ENCODE data around the gene ATP1A4. TPM values are rescaled to one million over a fixed set of nuclear protein-coding genes. Genes with fewer than 3 reads are reported as not detected.

Gene ATP1A4
- total RNA-seq, 1 donor from 2014 or later, result not detected

DNA sequence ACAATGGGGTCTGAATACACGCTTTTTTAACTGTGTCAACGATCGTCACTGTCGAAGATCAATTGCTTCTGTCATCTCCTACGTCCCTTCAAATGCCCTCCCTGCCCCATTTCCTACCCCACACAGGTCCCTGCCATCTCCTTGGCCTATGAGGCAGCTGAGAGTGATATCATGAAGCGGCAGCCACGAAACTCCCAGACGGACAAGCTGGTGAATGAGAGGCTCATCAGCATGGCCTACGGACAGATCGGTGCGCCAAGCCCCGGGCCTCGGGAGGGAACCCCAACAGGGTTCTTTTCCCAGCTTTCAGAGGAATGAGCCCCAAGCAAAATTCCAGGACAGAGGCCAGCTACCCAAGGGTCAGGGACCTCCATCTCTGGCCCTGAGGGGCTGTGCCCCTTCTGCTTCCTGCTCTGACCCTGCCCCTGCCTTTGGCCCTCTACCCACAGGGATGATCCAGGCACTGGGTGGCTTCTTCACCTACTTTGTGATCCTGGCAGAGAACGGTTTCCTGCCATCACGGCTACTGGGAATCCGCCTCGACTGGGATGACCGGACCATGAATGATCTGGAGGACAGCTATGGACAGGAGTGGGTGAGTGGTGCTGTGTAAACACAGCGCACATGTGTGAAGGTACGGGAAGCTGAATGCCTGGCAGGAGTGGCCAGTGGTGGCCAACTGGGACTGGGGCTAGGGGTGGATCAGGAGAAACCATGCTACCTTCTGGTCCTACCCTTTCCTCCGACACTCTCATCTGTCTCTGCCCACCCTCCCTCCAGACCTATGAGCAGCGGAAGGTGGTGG is 15.1 kb upstream of the ATP1A4 start:
- Mint-ChIP-seq H3K36me3 (ENCODE audit: insufficient read depth) (no peaks in the 10 kb centered on the region), H3K27ac (peak overlapping the region; percentile 43), H3K4me1 (ENCODE audit: low read depth) (no peaks in the 10 kb centered on the region), H3K4me3 (ENCODE audit: low read depth) (no peak overlapping the region), H3K9me3 (ENCODE audit: low read depth) (no peaks in the 10 kb centered on the region), H3K27me3 (peaks cover 20% of the 10 kb centered on the region)
- DNase-seq (ENCODE audit: low spot score, unreplicated experiment), result no peak
- TF ChIP-seq, protein P1, sequence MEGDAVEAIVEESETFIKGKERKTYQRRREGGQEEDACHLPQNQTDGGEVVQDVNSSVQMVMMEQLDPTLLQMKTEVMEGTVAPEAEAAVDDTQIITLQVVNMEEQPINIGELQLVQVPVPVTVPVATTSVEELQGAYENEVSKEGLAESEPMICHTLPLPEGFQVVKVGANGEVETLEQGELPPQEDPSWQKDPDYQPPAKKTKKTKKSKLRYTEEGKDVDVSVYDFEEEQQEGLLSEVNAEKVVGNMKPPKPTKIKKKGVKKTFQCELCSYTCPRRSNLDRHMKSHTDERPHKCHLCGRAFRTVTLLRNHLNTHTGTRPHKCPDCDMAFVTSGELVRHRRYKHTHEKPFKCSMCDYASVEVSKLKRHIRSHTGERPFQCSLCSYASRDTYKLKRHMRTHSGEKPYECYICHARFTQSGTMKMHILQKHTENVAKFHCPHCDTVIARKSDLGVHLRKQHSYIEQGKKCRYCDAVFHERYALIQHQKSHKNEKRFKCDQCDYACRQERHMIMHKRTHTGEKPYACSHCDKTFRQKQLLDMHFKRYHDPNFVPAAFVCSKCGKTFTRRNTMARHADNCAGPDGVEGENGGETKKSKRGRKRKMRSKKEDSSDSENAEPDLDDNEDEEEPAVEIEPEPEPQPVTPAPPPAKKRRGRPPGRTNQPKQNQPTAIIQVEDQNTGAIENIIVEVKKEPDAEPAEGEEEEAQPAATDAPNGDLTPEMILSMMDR (IDR thresholded peaks at IDR 0.05; ENCODE audit: unreplicated experiment), result no peak

DNA sequence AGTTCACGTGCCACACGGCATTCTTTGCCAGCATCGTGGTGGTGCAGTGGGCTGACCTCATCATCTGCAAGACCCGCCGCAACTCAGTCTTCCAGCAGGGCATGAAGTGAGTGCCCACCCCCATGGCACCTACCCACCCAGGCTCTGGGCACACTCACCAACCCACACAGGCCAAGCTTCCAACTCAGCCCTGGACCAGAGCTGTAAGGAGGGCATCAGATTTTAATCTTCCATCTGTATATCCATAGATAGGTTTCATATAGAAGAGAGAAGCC is 14.5 kb upstream of the ATP1A4 start:
- no peak for DNase-seq (ENCODE audit: low spot score, unreplicated experiment)
- Mint-ChIP-seq H3K36me3 (ENCODE audit: insufficient read depth) (no peaks in the 10 kb centered on the region), H3K4me1 (ENCODE audit: low read depth) (no peaks in the 10 kb centered on the region), H3K27ac (peak overlapping the region; percentile 43), H3K27me3 (peaks cover 23% of the 10 kb centered on the region), H3K9me3 (ENCODE audit: low read depth) (no peaks in the 10 kb centered on the region), H3K4me3 (ENCODE audit: low read depth) (no peak overlapping the region)
- TF ChIP-seq, protein P1 (IDR thresholded peaks at IDR 0.05; ENCODE audit: unreplicated experiment), result no peak

DNA sequence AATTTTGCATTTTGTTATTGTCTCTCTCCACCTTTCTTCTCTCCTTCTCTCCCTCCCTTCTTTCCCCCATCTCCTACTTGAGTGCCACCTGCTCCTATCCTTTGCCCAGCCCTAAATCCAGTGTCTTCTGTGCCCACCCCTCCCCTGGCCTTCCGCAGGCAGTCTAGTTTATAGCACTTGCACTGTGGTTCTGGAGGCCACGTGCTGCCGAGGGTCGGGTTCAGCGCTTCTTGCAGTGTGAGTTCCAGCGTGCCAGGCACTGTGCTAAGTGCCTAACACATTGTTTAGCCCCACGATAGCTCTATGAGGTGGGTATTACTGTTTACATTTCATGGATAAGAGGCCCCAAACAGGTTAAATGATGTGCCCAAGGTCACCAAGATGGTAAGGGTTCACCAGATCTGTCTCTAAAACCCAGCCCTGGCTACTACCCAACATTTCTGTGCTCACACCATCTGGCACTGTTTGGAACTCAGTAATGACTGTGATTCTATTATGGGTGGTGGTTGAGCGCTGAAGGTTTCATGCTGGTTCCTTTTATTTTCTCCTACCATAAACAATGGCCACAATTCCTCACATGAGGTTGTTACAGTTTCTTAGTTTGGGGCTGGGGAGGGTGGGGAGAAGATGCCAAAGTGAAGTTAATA is 14.1 kb upstream of the ATP1A4 start:
- peak overlapping the region; percentile 43 for H3K27ac Mint-ChIP-seq
- no peak for DNase-seq (ENCODE audit: low spot score, unreplicated experiment)
- H3K4me1 Mint-ChIP-seq (ENCODE audit: low read depth), result no peaks in the 10 kb centered on the region
- H3K36me3 Mint-ChIP-seq (ENCODE audit: insufficient read depth), result no peaks in the 10 kb centered on the region
- H3K27me3 Mint-ChIP-seq, result peaks cover 27% of the 10 kb centered on the region
- no peaks in the 10 kb centered on the region for H3K9me3 Mint-ChIP-seq (ENCODE audit: low read depth)
- H3K4me3 Mint-ChIP-seq (ENCODE audit: low read depth), result no peak overlapping the region
- TF ChIP-seq, protein P1 (IDR thresholded peaks at IDR 0.05; ENCODE audit: unreplicated experiment), result no peak

DNA sequence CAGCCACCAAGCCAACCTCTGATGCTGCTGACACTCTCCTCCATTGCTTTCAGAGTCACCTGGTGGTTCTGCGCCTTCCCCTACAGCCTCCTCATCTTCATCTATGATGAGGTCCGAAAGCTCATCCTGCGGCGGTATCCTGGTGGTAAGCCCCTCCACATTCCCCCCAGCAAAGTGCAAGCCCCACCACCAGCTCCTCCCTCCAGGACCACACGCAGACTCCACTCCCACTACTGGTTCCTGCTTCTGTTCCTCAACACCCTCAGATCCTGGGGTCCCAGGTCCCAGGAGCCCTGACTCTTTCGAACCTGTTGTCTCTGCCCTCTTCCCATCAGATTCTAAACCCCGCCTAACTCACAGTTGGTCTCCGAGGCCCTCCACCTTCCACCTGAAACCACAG is 11.6 kb upstream of the ATP1A4 start:
- Mint-ChIP-seq H3K4me1 (ENCODE audit: low read depth) (no peaks in the 10 kb centered on the region), H3K4me3 (ENCODE audit: low read depth) (no peak overlapping the region), H3K36me3 (ENCODE audit: insufficient read depth) (no peaks in the 10 kb centered on the region), H3K27me3 (peaks cover 18% of the 10 kb centered on the region), H3K27ac (no peak overlapping the region), H3K9me3 (ENCODE audit: low read depth) (no peaks in the 10 kb centered on the region)
- TF ChIP-seq, protein P1 (IDR thresholded peaks at IDR 0.05; ENCODE audit: unreplicated experiment), result no peak
- DNase-seq (ENCODE audit: low spot score, unreplicated experiment), result no peak

DNA sequence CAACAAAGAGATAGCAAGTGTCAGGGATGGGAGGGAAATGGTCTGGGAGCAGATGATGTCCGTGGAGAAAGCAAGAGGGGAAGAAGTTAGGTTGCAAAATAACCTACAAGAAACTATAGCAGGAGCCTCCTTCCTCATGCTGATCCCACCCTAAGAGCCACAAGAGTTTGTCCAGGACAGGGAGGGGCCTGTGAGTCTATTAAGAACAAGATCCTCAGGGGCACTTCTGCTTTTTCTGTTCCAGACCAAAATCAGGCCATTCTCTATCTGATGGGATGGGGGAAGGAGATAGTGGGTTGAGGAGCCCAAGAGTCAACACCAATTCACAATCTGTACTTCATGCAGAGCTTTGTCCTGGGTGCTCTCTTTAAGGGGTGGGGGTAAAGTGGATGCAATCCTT is 7.7 kb upstream of the ATP1A4 start:
- no peak overlapping the region for H3K27ac Mint-ChIP-seq

More for the DNA sequence above, 7.7 kb upstream of the ATP1A4 start:
- TF ChIP-seq, protein P1 (IDR thresholded peaks at IDR 0.05; ENCODE audit: unreplicated experiment), result no peak
- Mint-ChIP-seq H3K4me3 (ENCODE audit: low read depth) (no peak overlapping the region), H3K4me1 (ENCODE audit: low read depth) (no peaks in the 10 kb centered on the region), H3K27me3 (peaks cover 14% of the 10 kb centered on the region), H3K36me3 (ENCODE audit: insufficient read depth) (no peaks in the 10 kb centered on the region), H3K9me3 (ENCODE audit: low read depth) (no peaks in the 10 kb centered on the region)
- no peak for DNase-seq (ENCODE audit: low spot score, unreplicated experiment)

Measured in progenitor cell of endocrine pancreas (in vitro differentiated cells).